ENCODE measurements around the gene EEPD1.

GRCh38 chr7:36279200-36279925 is 126.3 kb downstream of the EEPD1 start:
- TF ChIP-seq POLR2A (IDR thresholded peaks at IDR 0.05) (no peak), CTCF (IDR thresholded peaks at IDR 0.05) (no peak), EP300 (IDR thresholded peaks at IDR 0.05) (no peak)

All from ovary (tissue), 3 donors.